Ovary (tissue), 3 donors: ENCODE results near the gene OOEP.

Source experiments
- POLR2A ChIP-seq: fragments of 450-650 bp; IDR thresholded peaks from one replicate; pipeline ENCODE4 v1.6.1; 2017; ENCODE audit warnings: antibody characterized with exemption, mild to moderate bottlenecking, moderate library complexity
- TF ChIP-seq, protein P1 (sequence below), 3 donors: fragments of 450-650 bp in 2 of 3; fragments of 200-600 bp in 1 of 3; IDR thresholded peaks; one replicate each; pipeline versions ENCODE4 v1.5.1 to v1.8.0; 2016 to 2022; ENCODE audit warnings: antibody characterized with exemption in 3 of 3, mild to moderate bottlenecking in 1 of 3
- donor health status: DM: no; HTN: no; CAD: no.

DNA sequence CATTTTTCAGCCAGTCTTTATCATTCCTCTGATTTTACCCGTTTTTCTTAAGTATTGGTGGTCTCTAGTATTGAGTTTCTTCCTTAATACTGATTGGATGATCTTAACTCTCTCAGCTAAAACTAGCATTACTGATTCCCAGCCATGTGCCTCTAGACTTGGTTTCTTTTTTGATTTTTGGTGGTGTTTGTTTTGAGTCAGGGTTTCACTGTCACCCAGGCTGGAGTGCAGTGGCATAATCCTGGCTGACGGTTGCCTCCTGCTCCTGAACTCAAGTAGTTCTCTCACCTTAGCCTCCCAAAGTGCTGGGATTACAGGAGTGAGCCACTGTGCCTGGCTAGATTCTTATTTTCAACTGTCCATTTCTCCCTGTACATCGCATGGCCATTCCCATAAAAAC lies 40.5 kb downstream of the OOEP start:
- TF ChIP-seq POLR2A = no peak
- TF ChIP-seq, protein P1, sequence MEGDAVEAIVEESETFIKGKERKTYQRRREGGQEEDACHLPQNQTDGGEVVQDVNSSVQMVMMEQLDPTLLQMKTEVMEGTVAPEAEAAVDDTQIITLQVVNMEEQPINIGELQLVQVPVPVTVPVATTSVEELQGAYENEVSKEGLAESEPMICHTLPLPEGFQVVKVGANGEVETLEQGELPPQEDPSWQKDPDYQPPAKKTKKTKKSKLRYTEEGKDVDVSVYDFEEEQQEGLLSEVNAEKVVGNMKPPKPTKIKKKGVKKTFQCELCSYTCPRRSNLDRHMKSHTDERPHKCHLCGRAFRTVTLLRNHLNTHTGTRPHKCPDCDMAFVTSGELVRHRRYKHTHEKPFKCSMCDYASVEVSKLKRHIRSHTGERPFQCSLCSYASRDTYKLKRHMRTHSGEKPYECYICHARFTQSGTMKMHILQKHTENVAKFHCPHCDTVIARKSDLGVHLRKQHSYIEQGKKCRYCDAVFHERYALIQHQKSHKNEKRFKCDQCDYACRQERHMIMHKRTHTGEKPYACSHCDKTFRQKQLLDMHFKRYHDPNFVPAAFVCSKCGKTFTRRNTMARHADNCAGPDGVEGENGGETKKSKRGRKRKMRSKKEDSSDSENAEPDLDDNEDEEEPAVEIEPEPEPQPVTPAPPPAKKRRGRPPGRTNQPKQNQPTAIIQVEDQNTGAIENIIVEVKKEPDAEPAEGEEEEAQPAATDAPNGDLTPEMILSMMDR (IDR thresholded peaks at IDR 0.05) = no peak
